Fibroblast of villous mesenchyme (primary cell): ENCODE data around the gene TMEM179B. TPM values are rescaled to one million over a fixed set of nuclear protein-coding genes. Genes with fewer than 3 reads are reported as not detected.

Experiments used
- DNase-seq: peaks from one replicate; pipeline ENCODE4 v3.0.0-alpha.2; 2010; ENCODE audit warnings: low read depth
- H3K4me3 ChIP-seq: 2 replicates; pipeline ENCODE4 v1.5.1; 2011; ENCODE audit warnings: low read depth, mild to moderate bottlenecking, low read length
- total RNA-seq: library from RNA; depleted of rRNA; stranded (reverse); fragments of >200 nt; gene quantifications from 2 replicates; pipeline ENCODE4 v1.2.3, GENCODE V29; 2012
- TF ChIP-seq, protein P1 (sequence below): IDR thresholded peaks from 2 replicates; pipeline ENCODE4 v1.5.1; 2012; ENCODE audit warnings: low read depth, mild to moderate bottlenecking, low read length; ENCODE audit not compliant: insufficient read depth

Gene TMEM179B
- total RNA-seq, 1 donor: 45.8 TPM

- TF ChIP-seq, protein P1, sequence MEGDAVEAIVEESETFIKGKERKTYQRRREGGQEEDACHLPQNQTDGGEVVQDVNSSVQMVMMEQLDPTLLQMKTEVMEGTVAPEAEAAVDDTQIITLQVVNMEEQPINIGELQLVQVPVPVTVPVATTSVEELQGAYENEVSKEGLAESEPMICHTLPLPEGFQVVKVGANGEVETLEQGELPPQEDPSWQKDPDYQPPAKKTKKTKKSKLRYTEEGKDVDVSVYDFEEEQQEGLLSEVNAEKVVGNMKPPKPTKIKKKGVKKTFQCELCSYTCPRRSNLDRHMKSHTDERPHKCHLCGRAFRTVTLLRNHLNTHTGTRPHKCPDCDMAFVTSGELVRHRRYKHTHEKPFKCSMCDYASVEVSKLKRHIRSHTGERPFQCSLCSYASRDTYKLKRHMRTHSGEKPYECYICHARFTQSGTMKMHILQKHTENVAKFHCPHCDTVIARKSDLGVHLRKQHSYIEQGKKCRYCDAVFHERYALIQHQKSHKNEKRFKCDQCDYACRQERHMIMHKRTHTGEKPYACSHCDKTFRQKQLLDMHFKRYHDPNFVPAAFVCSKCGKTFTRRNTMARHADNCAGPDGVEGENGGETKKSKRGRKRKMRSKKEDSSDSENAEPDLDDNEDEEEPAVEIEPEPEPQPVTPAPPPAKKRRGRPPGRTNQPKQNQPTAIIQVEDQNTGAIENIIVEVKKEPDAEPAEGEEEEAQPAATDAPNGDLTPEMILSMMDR: no peak
- no peak overlapping the region for H3K4me3 ChIP-seq
- no peak for DNase-seq
These were observed 9.8 kb upstream of the TMEM179B start for GRCh38 chr11:62777389-62777788.

DNA sequence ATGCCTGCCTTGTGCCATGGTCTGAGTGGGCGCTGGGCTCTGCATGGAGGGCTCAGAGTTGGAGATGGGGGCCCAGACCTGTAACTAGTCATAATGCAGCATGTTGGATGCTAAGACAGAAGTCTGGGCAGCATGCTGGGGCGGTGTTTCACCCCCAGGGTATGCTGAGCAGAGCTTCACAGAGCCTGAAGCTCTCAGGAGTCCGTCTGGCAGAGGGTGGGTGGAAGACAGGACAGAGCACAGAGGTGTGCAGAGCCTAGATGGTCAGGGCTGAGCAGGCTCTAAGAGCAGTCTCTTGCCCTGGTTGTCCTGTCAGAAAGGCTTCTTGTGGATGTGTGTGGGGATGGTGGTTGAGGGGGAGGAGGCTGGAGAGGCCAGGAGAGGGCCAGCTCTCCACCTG lies 8.8 kb upstream of the TMEM179B start:
- TF ChIP-seq, protein P1: no peak
- H3K4me3 ChIP-seq: no peak overlapping the region
- no peak for DNase-seq

DNA sequence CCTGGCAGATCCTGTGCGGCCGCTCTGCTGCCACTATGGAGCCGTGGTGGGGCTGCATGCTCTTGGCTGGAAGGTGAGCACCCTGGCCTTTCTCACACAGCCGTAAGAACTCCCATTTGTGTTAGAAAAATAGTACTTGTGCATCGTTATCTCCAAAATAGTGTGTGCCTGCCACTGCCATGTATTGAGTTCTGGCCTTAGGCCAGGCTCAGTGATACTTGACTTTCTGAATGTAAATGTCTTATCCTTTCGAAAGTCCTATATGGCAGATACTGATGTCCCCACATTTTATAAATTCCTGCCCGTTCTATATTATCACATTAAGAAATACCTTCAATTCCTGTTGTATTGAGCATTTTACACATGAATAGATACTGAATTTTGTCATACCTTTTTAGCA lies 4.4 kb upstream of the TMEM179B start:
- TF ChIP-seq, protein P1: no peak
- H3K4me3 ChIP-seq: no peak overlapping the region
- no peak for DNase-seq

DNA sequence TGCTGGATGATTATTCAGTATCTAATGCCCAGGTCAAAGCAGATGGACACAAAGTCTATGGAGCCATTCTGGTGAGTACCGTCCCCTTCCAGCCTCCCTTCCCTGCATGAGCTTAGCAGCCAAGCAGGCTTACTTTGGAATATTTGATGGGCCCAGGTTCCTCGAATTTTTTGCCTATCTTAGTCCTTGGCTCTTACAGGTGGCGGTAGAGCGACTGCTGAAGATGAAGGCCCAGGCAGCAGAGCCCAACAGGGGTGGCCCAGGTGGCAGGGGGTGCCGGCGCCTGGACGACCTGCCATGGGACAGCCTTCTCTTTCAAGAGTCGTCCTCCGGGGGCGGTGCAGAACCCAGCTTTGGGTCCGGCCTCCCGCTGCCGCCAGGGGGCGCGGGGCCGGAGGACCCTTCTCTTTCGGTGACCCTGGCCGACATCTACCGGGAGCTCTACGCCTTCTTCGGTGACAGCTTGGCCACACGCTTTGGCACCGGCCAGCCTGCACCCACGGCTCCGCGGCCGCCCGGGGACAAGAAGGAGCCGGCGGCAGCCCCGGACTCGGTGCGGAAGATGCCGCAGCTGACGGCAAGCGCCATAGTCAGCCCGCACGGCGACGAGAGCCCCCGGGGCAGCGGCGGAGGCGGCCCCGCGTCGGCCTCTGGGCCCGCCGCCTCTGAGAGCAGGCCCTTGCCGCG lies 741 bp upstream of the TMEM179B start:
- TF ChIP-seq, protein P1: peak; percentile 99
- peak overlapping the region; percentile 97 for H3K4me3 ChIP-seq
- peak; percentile 84 for DNase-seq

DNA sequence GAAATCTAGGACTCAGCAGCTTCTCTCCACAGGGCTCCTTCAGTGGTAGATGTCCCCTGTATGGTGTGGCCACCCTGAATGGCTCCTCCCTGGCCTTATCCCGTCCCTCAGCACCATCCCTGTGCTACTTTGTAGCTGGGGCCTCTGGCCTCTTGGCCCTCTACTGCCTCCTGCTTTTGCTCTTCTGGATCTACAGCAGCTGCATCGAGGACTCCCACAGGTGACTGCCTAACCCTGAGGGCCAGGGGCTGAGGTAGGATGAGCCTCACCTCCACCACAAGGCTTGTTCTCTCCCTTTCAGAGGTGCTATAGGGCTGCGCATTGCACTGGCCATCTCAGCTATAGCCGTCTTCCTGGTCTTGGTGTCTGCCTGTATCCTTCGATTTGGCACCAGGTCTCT lies 1.8 kb downstream of the TMEM179B start:
- H3K4me3 ChIP-seq: no peak overlapping the region
- no peak for DNase-seq
- TF ChIP-seq, protein P1: no peak

DNA sequence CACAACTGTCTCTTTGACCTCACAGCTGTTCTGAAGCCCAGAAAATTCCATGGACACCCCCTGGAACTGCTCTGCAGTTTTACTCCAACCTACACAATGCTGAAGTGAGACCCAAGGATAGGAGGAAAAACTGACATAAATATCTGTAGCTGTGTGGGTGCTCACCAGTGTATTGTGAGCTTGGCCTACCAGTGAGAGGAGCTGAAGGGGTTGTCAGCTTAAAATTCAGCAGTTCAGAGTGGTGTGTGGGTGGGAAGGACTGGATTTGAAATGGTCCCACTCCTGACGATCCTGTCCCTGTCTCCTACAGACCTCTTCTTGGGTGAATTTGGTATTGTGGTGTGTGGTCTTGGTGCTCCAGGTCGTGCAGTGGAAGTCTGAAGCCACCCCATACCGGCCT lies 2.4 kb downstream of the TMEM179B start:
- TF ChIP-seq, protein P1: no peak
- no peak overlapping the region for H3K4me3 ChIP-seq
- DNase-seq: no peak

DNA sequence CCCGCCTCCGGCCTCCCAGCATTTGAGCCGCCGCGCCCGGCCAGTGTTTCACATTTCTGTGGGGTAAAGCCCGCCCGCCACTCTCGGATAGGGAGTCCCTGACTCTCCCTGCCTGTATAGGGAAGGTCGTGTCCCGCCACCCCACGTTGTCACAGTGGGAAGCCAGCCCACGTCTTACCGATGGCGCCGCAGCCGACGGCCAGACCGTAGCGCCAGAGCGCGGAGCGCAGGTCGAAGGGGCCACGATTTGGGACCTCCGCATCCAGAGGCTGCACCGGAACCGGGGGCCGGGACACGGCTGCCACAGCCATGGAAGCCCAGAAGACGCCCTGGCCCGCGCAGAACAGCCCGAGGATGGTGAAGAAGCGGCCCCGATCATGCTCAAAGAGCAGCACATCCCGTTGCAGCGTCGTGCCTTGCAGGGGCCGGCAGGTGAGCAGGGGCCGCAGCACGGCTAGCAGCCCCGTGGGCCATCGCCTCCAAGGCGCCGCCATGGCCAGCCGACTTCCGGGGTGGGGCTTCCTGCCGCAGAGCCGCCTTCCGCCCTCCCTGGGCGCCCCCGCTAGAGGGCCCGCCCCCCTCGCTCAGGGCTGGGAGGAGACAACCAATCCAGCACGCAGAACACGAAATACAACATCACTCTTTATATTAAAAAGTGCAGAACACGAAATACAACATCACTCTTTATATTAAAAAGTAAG lies 4.4 kb downstream of the TMEM179B start, which contains the start of gene TMEM223:
Gene TMEM223, minus strand, starts transcription at position 506 of the 701 bp plus-strand sequence. Its CDS starts 12 bp downstream, at position 494.
- DNase-seq: peak; percentile 80

More for the DNA sequence above, 4.4 kb downstream of the TMEM179B start, which contains the start of gene TMEM223:
- H3K4me3 ChIP-seq: peak within 1 kb of the TSS; percentile 71
- TF ChIP-seq, protein P1: no peak
